GM18508 (cell line): ENCODE measurements around the gene SLC51A.

ENCODE experiments used
- ATAC-seq: cut with Tn5 transposase; IDR thresholded peaks from one replicate; pipeline ENCODE4 v1.9.1; 2021; ENCODE audit warnings: moderate number of reproducible peaks; ENCODE audit not compliant: insufficient read depth, unreplicated experiment

SLC51A gene

DNA sequence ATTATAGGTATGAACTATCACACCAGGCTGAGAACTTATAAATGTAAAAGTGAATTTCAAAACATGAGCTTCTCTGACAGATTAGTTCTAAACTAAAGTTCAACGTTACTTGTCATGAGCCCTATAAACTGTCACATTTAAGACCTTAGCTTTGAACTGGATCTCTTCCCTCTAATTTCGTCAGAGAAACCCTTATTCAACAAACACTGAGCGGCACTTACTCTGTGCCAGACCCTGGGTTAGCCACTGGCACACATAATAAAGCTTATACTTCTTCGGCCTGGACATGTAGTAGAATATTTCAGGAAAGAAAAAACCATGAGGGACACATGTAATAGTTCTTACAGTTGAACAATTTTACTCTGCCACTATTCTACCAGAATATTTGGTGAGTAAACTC is 65.6 kb downstream of the SLC51A start:
- no peak for ATAC-seq
